Lower leg skin (tissue), 3 donors: Measurements from ENCODE around the gene RNF43.

ENCODE experiments used
- POLR2A ChIP-seq, 2 donors: fragments of 450-650 bp; IDR thresholded peaks; one replicate each; pipeline ENCODE4 v1.6.1; 2016 to 2017; ENCODE audit warnings: antibody characterized with exemption in 2 of 2, mild to moderate bottlenecking in 1 of 2, moderate library complexity in 1 of 2
- TF ChIP-seq, protein P1 (sequence below), 3 donors: fragments of 450-650 bp; IDR thresholded peaks; one replicate each; pipeline ENCODE4 v1.5.1; 2016; ENCODE audit warnings: antibody characterized with exemption in 3 of 3, mild to moderate bottlenecking in 3 of 3, moderate library complexity in 2 of 3

DNA sequence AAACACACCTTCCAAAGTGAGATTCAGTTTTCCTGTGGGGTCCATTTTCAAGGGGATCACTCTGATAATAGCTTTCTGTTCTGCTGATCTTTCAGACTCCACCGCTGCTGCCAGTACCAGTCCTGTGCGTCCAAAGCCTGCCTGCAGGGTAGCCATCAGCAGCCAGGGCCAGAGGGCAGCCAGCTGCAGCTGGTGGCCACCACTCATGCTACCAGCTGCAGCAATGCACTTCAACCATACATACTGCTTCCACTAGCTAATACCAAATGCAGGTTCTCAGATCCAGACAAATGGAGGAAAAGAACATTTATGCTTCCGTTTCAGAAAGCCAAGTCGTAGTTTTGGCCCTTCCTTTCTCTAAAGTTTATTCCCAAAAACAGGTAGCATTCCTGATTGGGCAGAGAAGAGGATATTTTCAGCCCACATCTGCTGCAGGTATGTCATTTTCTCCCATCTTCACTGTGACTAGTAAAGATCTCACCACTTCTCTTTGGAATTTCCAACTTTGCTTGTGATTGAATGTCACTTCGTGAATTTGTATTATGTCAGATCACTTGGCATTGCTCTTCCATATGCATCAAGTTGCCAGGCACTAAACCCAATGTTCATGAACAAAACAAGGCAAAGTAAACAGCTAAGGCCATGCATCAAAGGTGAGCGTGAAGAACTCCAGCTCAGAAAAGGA, 1.8 kb downstream of the RNF43 start:
- TF ChIP-seq, protein P1, sequence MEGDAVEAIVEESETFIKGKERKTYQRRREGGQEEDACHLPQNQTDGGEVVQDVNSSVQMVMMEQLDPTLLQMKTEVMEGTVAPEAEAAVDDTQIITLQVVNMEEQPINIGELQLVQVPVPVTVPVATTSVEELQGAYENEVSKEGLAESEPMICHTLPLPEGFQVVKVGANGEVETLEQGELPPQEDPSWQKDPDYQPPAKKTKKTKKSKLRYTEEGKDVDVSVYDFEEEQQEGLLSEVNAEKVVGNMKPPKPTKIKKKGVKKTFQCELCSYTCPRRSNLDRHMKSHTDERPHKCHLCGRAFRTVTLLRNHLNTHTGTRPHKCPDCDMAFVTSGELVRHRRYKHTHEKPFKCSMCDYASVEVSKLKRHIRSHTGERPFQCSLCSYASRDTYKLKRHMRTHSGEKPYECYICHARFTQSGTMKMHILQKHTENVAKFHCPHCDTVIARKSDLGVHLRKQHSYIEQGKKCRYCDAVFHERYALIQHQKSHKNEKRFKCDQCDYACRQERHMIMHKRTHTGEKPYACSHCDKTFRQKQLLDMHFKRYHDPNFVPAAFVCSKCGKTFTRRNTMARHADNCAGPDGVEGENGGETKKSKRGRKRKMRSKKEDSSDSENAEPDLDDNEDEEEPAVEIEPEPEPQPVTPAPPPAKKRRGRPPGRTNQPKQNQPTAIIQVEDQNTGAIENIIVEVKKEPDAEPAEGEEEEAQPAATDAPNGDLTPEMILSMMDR (IDR thresholded peaks at IDR 0.05): no peak
- no peak for TF ChIP-seq POLR2A (IDR thresholded peaks at IDR 0.05)
